ENCODE results near the gene KCNJ5. TPM values are rescaled to one million over a fixed set of nuclear protein-coding genes. Genes with fewer than 3 reads are reported as not detected.

Gene KCNJ5
- total RNA-seq, 1 experiment from 2014 or later = 0.22 TPM

GRCh38 chr11:128884054-128884453, 7.1 kb upstream of the KCNJ5 start:
- TF ChIP-seq NR2C2 (CRISPR knock-in tag; IDR thresholded peaks at IDR 0.05) (no peak), CREB1 (CRISPR knock-in tag; IDR thresholded peaks at IDR 0.05) (no peak), KAT7 (CRISPR knock-in tag; IDR thresholded peaks at IDR 0.05; ENCODE audit: borderline replicate concordance) (no peak), NR3C1 (CRISPR knock-in tag; conservative IDR thresholded peaks at IDR 0.05; ENCODE audit: low read depth) (no peak)
- TF ChIP-seq, protein P1, sequence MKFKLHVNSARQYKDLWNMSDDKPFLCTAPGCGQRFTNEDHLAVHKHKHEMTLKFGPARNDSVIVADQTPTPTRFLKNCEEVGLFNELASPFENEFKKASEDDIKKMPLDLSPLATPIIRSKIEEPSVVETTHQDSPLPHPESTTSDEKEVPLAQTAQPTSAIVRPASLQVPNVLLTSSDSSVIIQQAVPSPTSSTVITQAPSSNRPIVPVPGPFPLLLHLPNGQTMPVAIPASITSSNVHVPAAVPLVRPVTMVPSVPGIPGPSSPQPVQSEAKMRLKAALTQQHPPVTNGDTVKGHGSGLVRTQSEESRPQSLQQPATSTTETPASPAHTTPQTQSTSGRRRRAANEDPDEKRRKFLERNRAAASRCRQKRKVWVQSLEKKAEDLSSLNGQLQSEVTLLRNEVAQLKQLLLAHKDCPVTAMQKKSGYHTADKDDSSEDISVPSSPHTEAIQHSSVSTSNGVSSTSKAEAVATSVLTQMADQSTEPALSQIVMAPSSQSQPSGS (CRISPR knock-in tag; IDR thresholded peaks at IDR 0.05; ENCODE audit: borderline replicate concordance, low read depth) = no peak
- POLR2A ChIA-PET = interaction anchor here (0.7 kb wide), 1 partner anchor 74 kb away, joined by 4 read pairs; no protein-coding TSS in a partner anchor
- ATAC-seq (no peak), DNase-seq (ENCODE audit: low spot score) (no peak)
- H3K36me3 Mint-ChIP-seq = no peaks in the 10 kb centered on the region
- no peaks in the 10 kb centered on the region for H3K9me3 Mint-ChIP-seq
- H3K27ac Mint-ChIP-seq = no peak overlapping the region
- H3K4me3 Mint-ChIP-seq = no peak overlapping the region
- CTCF ChIA-PET = interaction anchor here (0.6 to 10.8 kb wide), 9 partner anchors 10 to 336 kb away, joined by 3 to 245 read pairs (median 3); no protein-coding TSS in a partner anchor
- H3K27me3 Mint-ChIP-seq (ENCODE audit: low read depth) = peaks cover 68% of the 10 kb centered on the region
- peaks cover 30% of the 10 kb centered on the region for H3K4me1 Mint-ChIP-seq

DNA sequence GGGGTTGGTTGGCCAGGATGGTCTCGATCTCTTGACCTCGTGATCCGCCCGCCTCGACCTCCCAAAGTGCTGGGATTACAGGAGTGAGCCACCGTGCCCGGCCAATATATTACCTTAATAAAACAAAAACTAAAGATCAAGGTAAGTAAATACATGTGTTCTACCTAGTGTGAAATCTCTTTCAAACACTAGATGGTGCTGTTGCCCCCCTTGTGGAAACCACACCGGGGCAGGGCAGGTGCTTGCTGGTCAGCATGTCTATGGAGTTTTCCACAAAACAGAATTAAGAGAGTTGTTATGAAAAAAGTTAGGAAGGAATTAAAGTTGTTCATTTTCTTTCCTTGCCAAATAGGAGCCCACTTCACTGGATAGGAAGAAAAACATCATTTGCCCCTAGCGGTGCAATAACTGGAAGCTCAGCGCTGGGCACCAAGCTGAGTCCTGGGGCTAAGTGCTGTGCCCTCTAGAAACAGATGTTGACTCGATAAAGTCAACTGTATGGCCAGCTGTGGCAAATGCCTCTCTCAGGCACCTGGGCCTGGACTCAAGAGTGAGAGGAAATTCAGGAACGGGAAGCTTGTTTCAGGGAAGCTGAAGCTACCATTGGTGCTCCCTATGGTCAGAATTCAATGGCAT, 6.3 kb upstream of the KCNJ5 start:
- H3K27me3 Mint-ChIP-seq (ENCODE audit: low read depth) = peaks cover 75% of the 10 kb centered on the region
- H3K4me1 Mint-ChIP-seq = peaks cover 32% of the 10 kb centered on the region
- no peaks in the 10 kb centered on the region for H3K36me3 Mint-ChIP-seq
- ATAC-seq = peak; percentile 62
- TF ChIP-seq CTCF (IDR thresholded peaks at IDR 0.05) (peak; percentile 78), NR2C2 (CRISPR knock-in tag; IDR thresholded peaks at IDR 0.05) (no peak), MXD4 (CRISPR knock-in tag; IDR thresholded peaks at IDR 0.05; ENCODE audit: borderline replicate concordance) (no peak), TEAD4 (CRISPR knock-in tag; IDR thresholded peaks at IDR 0.05) (no peak)
- H3K9me3 Mint-ChIP-seq = no peaks in the 10 kb centered on the region
- ChIA-PET POLR2A (interaction anchor here (0.7 kb wide), 1 partner anchor 75 kb away, joined by 4 read pairs; no protein-coding TSS in a partner anchor), CTCF (interaction anchor here (0.6 to 10.8 kb wide), 24 partner anchors 9 to 335 kb away, joined by 3 to 245 read pairs (median 4); partner anchors contain the start of gene TP53AIP1)
- H3K27ac Mint-ChIP-seq = no peak overlapping the region
- DNase-seq (ENCODE audit: low spot score) = peak; percentile 67
- H3K4me3 Mint-ChIP-seq = no peak overlapping the region

GRCh38 chr11:128886406-128887124, 4.6 kb upstream of the KCNJ5 start:
- Mint-ChIP-seq H3K4me1 (peaks cover 33% of the 10 kb centered on the region), H3K4me3 (no peak overlapping the region), H3K36me3 (no peaks in the 10 kb centered on the region), H3K27ac (no peak overlapping the region), H3K27me3 (ENCODE audit: low read depth) (peaks cover 84% of the 10 kb centered on the region), H3K9me3 (no peaks in the 10 kb centered on the region)
- no peak for DNase-seq (ENCODE audit: low spot score)
- ChIA-PET POLR2A (interaction anchor here (1.1 kb wide), 1 partner anchor 70 kb away, joined by 3 read pairs; no protein-coding TSS in a partner anchor), CTCF (interaction anchor here (0.6 to 10.8 kb wide), 17 partner anchors 8 to 143 kb away, joined by 3 to 245 read pairs (median 5); partner anchors contain the start of gene TP53AIP1)
- ATAC-seq = peak; percentile 29
- TF ChIP-seq ZNF512 (CRISPR knock-in tag; IDR thresholded peaks at IDR 0.05; ENCODE audit: borderline replicate concordance) (no peak), RELA (CRISPR knock-in tag; IDR thresholded peaks at IDR 0.05; ENCODE audit: borderline replicate concordance) (no peak), GTF2I (CRISPR knock-in tag; conservative IDR thresholded peaks at IDR 0.05) (no peak), IRF1 (CRISPR knock-in tag; IDR thresholded peaks at IDR 0.05) (no peak), ZNF138 (CRISPR knock-in tag; conservative IDR thresholded peaks at IDR 0.05) (no peak), JAZF1 (CRISPR knock-in tag; IDR thresholded peaks at IDR 0.05) (no peak), SMAD4 (CRISPR knock-in tag; IDR thresholded peaks at IDR 0.05) (no peak), E2F4 (CRISPR knock-in tag; IDR thresholded peaks at IDR 0.05; ENCODE audit: borderline replicate concordance, low read depth) (no peak), ZNF232 (CRISPR knock-in tag; IDR thresholded peaks at IDR 0.05) (no peak), ZNF532 (CRISPR knock-in tag; IDR thresholded peaks at IDR 0.05; ENCODE audit: borderline replicate concordance) (no peak), TEAD1 (CRISPR knock-in tag; IDR thresholded peaks at IDR 0.05) (no peak)

Measured in WTC11 (cell line).